Endodermal cell (in vitro differentiated cells): Measurements from ENCODE around the gene PGS1. TPM values are rescaled to one million over a fixed set of nuclear protein-coding genes. Genes with fewer than 3 reads are reported as not detected.
A peak's percentile ranks its signal among the peaks of the same experiment; 100 is the strongest.

Source experiments
- DNase-seq: peaks from one replicate; pipeline ENCODE4 v3.0.0-alpha.2; 2017
- H3K27ac ChIP-seq: 2 replicates; pipeline ENCODE4 v1.5.1; 2013; ENCODE audit warnings: mild to moderate bottlenecking, low read depth, low read length, moderate library complexity
- H3K27me3 ChIP-seq: 2 replicates; pipeline ENCODE4 v1.6.1; 2013; ENCODE audit warnings: mild to moderate bottlenecking, low read length, moderate library complexity; ENCODE audit not compliant: insufficient read depth, control insufficient read depth, poor library complexity, severe bottlenecking
- H3K36me3 ChIP-seq: 2 replicates; pipeline ENCODE4 v1.7.0; 2013; ENCODE audit warnings: mild to moderate bottlenecking, low read length, moderate library complexity; ENCODE audit not compliant: control insufficient read depth, insufficient read depth
- H3K4me1 ChIP-seq: one replicate; pipeline ENCODE4 v1.7.0; 2013; ENCODE audit warnings: low read length; ENCODE audit not compliant: control insufficient read depth, insufficient read depth
- H3K4me3 ChIP-seq: 2 replicates; pipeline ENCODE4 v1.5.1; 2013; ENCODE audit warnings: mild to moderate bottlenecking, low read length, moderate library complexity
- H3K9ac ChIP-seq: 2 replicates; pipeline ENCODE4 v1.6.1; 2013; ENCODE audit warnings: mild to moderate bottlenecking, low read length, moderate library complexity; ENCODE audit not compliant: poor library complexity, severe bottlenecking; ENCODE audit errors: extremely low read depth
- H3K9me3 ChIP-seq: 2 replicates; pipeline ENCODE4 v1.6.1; 2013; ENCODE audit warnings: mild to moderate bottlenecking, low read length, moderate library complexity; ENCODE audit not compliant: control insufficient read depth
- H3K27ac Mint-ChIP-seq: 2 replicates; pipeline ENCODE4 v1.8.0; 2020; ENCODE audit warnings: mixed read lengths
- H3K27me3 Mint-ChIP-seq: 2 replicates; pipeline ENCODE4 v1.8.0; 2021; ENCODE audit warnings: mild to moderate bottlenecking, mixed read lengths; ENCODE audit not compliant: insufficient read depth
- H3K36me3 Mint-ChIP-seq: 2 replicates; pipeline ENCODE4 v1.8.0; 2020; ENCODE audit warnings: low read depth, mixed read lengths
- H3K4me1 Mint-ChIP-seq: 2 replicates; pipeline ENCODE4 v1.8.0; 2020; ENCODE audit warnings: mixed read lengths
- H3K4me3 Mint-ChIP-seq: 2 replicates; pipeline ENCODE4 v1.8.0; 2020; ENCODE audit warnings: mild to moderate bottlenecking, moderate library complexity, mixed read lengths
- H3K9me3 Mint-ChIP-seq: 2 replicates; pipeline ENCODE4 v1.8.0; 2020; ENCODE audit warnings: mild to moderate bottlenecking, mixed read lengths
- WGBS, 2 experiments: methylation state at CpG; one replicate each; pipeline versions ENCODE4 v1.1.5 to v1.1.7; 2013; ENCODE audit warnings: missing lambda C conversion rate in 2 of 2, mixed read lengths in 1 of 2; ENCODE audit not compliant: insufficient coverage in 1 of 2, insufficient read length in 1 of 2; 5-methylcytosine and 5-hydroxymethylcytosine counted together
- total RNA-seq, 2 donors: library from RNA; stranded (reverse); fragmentation: NEBNext Ultra II Directional in 1 of 2; extraction: Animal tissue kit (Norgen Biotek cat#: 25700) in 1 of 2; gene quantifications; 2 replicates in 1 of 2; 3 replicates in 1 of 2; pipeline ENCODE4 v1.2.1, GENCODE V29; 2021
- TF ChIP-seq, protein P1 (sequence below): fragments of 200-600 bp; sonication (generic); conservative IDR thresholded peaks from 2 replicates; pipeline ENCODE4 v1.5.0; 2021; ENCODE audit warnings: antibody characterized with exemption, mild to moderate bottlenecking

The PGS1 gene
- total RNA-seq, 2 donors from 2014 or later = 57.1 to 58.2 TPM

DNA sequence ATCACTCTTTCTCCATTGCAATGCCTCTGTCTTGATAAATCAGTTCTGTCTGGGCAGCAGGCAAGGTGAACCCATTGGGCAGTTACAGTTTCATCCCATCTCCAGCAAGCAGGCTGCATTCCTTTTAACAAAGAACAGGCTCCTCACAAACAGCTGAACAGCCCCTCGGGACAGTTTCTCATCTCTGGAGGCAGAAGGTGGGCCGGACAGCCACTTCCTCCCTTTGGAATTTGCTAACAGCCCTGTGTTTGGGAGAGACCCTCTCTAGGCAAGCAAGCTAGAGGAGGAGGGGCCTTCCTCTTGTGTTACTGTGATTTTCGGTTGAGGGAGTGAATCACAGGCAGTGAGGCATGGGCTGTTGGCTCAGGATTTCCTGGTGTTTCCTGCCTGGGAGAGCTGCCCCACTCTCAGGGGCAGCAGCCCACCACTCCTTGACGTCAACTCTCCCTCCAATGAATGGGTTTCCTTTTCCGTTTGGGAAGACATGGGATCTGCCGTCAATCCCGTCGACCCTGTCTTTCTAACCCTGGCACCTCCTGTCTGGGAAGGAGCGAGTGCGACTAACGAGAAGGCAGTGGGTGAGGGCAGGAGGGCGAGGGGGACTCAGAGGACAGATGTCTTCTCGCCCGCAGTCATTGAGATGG, 3.7 kb upstream of the PGS1 start:
- Histone ChIP-seq H3K27ac (peak overlapping the region; percentile 83), H3K4me1 (peaks cover 18% of the 10 kb centered on the region), H3K36me3 (no peaks in the 10 kb centered on the region), H3K9me3 (no peaks in the 10 kb centered on the region), H3K4me3 (no peak overlapping the region), H3K27me3 (no peaks in the 10 kb centered on the region), H3K9ac (peak overlapping the region; percentile 42)
- Mint-ChIP-seq H3K4me1 (peaks cover 48% of the 10 kb centered on the region), H3K9me3 (no peaks in the 10 kb centered on the region), H3K4me3 (peak overlapping the region; percentile 22), H3K27ac (peak overlapping the region; percentile 85), H3K27me3 (no peaks in the 10 kb centered on the region), H3K36me3 (no peaks in the 10 kb centered on the region)
- WGBS, 2 experiments = 49 to 68% methylated on average over 11 to 14 of the region's 14 CpGs
- TF ChIP-seq, protein P1, sequence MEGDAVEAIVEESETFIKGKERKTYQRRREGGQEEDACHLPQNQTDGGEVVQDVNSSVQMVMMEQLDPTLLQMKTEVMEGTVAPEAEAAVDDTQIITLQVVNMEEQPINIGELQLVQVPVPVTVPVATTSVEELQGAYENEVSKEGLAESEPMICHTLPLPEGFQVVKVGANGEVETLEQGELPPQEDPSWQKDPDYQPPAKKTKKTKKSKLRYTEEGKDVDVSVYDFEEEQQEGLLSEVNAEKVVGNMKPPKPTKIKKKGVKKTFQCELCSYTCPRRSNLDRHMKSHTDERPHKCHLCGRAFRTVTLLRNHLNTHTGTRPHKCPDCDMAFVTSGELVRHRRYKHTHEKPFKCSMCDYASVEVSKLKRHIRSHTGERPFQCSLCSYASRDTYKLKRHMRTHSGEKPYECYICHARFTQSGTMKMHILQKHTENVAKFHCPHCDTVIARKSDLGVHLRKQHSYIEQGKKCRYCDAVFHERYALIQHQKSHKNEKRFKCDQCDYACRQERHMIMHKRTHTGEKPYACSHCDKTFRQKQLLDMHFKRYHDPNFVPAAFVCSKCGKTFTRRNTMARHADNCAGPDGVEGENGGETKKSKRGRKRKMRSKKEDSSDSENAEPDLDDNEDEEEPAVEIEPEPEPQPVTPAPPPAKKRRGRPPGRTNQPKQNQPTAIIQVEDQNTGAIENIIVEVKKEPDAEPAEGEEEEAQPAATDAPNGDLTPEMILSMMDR = no peak
- DNase-seq = peak; percentile 87

GRCh38 chr17:78375401-78376151, 2.9 kb upstream of the PGS1 start:
- Mint-ChIP-seq H3K9me3 (no peaks in the 10 kb centered on the region), H3K27me3 (no peaks in the 10 kb centered on the region), H3K27ac (peak overlapping the region; percentile 85), H3K36me3 (peaks cover 5% of the 10 kb centered on the region), H3K4me1 (peaks cover 47% of the 10 kb centered on the region), H3K4me3 (no peak overlapping the region)
- Histone ChIP-seq H3K36me3 (peaks cover 7% of the 10 kb centered on the region), H3K9me3 (no peaks in the 10 kb centered on the region), H3K27ac (peak overlapping the region; percentile 83), H3K9ac (peak overlapping the region; percentile 42), H3K4me1 (peaks cover 22% of the 10 kb centered on the region), H3K27me3 (no peaks in the 10 kb centered on the region), H3K4me3 (no peak overlapping the region)
- peak; percentile 59 for DNase-seq
- TF ChIP-seq, protein P1 = no peak
- WGBS, 2 experiments = 86 to 91% methylated on average over 9 of the region's 9 CpGs

DNA sequence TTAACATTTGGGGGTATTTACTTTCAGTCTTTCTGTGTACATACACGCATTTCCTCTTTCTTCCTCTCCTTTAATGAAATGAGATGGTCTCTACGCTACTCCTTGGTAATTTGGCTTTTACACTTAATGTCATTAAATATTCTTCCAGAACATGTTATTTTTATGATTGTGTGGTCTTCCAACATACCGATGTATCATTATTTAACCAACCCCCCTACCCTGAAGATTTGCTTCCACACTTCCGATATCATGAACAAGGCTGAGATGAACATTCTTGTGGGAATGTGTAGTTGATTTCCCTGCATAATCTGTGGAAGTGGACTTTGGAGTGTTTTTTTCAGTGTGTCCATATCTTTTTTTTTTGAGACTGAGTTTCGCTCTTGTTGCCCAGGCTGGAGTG, 2.3 kb upstream of the PGS1 start:
- peaks cover 22% of the 10 kb centered on the region for H3K4me1 ChIP-seq
- H3K9ac ChIP-seq = no peak overlapping the region
- H3K36me3 ChIP-seq = peaks cover 7% of the 10 kb centered on the region
- H3K27me3 Mint-ChIP-seq = no peaks in the 10 kb centered on the region
- DNase-seq = no peak
- no peak overlapping the region for H3K4me3 Mint-ChIP-seq
- H3K36me3 Mint-ChIP-seq = peaks cover 5% of the 10 kb centered on the region
- H3K4me3 ChIP-seq = no peak overlapping the region
- peaks cover 53% of the 10 kb centered on the region for H3K4me1 Mint-ChIP-seq
- no peaks in the 10 kb centered on the region for H3K9me3 Mint-ChIP-seq
- H3K27ac Mint-ChIP-seq = no peak overlapping the region
- TF ChIP-seq, protein P1 = no peak
- no peak overlapping the region for H3K27ac ChIP-seq
- 98 to 100% methylated on average over 1 to 4 of the region's 5 CpGs for WGBS, 2 experiments
- no peaks in the 10 kb centered on the region for H3K27me3 ChIP-seq
- H3K9me3 ChIP-seq = no peaks in the 10 kb centered on the region
